GM12864 (cell line): ENCODE measurements around the gene ZFYVE19.
"Not testable (repeated sequence)": the region's sequence is repeated elsewhere in the genome, so short reads cannot be mapped to it uniquely, and the experiment has no call there.

Experiments
- DNase-seq: peaks from one replicate; pipeline ENCODE4 v3.0.0-alpha.2; 2011; ENCODE audit warnings: low read depth
- H3K4me3 ChIP-seq: 2 replicates; pipeline ENCODE4 v1.5.1; 2011; ENCODE audit warnings: mild to moderate bottlenecking, low read depth, low read length, control low read depth
- TF ChIP-seq, protein P1 (sequence below): IDR thresholded peaks from 2 replicates; pipeline ENCODE4 v1.5.1; 2011; ENCODE audit warnings: low read depth, mild to moderate bottlenecking, moderate library complexity, low read length, control low read depth, inconsistent platforms; ENCODE audit errors: missing control alignments

The ZFYVE19 gene

DNA sequence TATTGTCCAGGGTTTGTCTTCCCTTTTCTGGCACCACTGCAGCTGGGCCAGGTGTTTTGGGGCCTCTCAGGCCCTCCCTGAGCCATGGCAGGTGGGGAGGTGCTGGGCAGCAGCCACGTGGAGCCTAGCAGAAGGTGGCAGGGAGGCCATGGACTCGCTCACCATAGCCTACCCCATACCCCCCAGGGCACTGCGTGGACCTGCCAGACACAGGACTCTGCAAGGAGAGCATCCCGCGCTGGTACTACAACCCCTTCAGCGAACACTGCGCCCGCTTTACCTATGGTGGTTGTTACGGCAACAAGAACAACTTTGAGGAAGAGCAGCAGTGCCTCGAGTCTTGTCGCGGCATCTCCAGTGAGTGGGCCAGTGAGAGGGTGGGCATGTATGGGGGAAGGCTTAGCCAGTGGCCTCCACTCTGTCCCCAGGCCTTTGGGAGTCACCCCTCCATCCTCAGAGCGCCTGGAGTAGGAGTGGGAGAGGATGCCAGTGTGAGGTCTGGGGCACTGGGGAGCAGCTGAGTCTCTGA is 48.9 kb downstream of the ZFYVE19 start:
- DNase-seq = no peak
- no peak overlapping the region for H3K4me3 ChIP-seq
- TF ChIP-seq, protein P1, sequence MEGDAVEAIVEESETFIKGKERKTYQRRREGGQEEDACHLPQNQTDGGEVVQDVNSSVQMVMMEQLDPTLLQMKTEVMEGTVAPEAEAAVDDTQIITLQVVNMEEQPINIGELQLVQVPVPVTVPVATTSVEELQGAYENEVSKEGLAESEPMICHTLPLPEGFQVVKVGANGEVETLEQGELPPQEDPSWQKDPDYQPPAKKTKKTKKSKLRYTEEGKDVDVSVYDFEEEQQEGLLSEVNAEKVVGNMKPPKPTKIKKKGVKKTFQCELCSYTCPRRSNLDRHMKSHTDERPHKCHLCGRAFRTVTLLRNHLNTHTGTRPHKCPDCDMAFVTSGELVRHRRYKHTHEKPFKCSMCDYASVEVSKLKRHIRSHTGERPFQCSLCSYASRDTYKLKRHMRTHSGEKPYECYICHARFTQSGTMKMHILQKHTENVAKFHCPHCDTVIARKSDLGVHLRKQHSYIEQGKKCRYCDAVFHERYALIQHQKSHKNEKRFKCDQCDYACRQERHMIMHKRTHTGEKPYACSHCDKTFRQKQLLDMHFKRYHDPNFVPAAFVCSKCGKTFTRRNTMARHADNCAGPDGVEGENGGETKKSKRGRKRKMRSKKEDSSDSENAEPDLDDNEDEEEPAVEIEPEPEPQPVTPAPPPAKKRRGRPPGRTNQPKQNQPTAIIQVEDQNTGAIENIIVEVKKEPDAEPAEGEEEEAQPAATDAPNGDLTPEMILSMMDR = no peak

DNA sequence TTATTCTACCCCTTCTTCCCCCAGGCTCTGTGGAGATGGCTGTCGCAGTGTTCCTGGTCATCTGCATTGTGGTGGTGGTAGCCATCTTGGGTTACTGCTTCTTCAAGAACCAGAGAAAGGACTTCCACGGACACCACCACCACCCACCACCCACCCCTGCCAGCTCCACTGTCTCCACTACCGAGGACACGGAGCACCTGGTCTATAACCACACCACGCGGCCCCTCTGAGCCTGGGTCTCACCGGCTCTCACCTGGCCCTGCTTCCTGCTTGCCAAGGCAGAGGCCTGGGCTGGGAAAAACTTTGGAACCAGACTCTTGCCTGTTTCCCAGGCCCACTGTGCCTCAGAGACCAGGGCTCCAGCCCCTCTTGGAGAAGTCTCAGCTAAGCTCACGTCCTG is 49.9 kb downstream of the ZFYVE19 start:
- no peak overlapping the region for H3K4me3 ChIP-seq
- TF ChIP-seq, protein P1 = no peak
- DNase-seq = no peak

DNA sequence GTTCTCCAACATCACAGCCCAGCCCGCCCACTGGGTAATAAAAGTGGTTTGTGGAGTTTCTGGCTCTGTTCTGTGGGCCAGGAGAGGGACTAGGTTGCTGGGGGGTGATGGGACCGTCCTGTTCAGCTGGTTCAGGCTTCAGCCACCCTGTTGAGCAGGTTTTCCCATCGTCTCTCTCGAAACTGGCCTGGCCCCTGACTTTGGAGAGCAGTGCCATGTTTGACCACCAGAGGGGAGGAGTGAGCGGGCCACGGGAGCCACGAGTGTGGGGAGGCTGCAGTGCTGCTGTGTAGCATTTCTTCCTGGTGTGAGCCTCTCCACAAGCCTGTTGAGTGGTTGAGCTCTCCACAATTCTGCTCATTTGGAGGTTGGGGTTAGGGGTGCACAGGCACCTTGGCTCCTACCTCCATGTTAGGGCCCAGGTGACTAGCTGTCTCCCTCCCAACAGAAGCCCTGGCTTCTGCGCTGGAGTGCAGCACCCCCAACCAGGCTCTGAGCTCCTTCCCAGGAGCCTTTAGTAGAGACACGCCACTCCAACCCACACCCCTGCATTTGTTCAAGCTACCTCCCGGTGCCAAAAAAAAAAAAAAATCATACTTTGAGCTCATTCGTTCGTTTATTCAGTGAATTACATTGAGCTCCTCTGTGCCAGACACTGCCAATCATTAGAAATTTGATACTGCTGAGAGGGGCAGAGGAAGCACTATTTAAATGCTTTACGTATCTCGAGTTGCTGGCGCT is 50.9 kb downstream of the ZFYVE19 start:
- no peak overlapping the region for H3K4me3 ChIP-seq
- TF ChIP-seq, protein P1 = peak; percentile 98
- no peak for DNase-seq

DNA sequence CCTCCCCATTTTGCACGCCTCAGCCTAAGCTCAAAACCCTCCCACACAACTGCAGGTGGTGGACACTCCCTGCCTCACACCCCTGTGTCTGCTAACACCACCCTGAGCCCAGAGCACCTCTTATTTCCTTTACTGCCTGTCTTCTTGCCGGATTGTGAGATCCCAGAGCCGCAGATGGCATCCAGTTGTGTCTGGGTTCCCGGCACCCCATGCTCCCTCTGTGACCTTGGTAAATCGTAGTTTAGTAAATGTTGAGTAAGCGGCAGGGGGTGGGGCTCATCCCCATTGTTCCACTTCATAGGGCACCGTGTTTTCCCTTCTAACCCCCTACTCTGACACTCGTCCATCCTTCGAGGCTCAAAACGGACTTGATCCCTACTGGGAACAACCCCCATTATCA is 51.8 kb downstream of the ZFYVE19 start:
- no peak for DNase-seq
- H3K4me3 ChIP-seq = no peak overlapping the region
- TF ChIP-seq, protein P1 = no peak

DNA sequence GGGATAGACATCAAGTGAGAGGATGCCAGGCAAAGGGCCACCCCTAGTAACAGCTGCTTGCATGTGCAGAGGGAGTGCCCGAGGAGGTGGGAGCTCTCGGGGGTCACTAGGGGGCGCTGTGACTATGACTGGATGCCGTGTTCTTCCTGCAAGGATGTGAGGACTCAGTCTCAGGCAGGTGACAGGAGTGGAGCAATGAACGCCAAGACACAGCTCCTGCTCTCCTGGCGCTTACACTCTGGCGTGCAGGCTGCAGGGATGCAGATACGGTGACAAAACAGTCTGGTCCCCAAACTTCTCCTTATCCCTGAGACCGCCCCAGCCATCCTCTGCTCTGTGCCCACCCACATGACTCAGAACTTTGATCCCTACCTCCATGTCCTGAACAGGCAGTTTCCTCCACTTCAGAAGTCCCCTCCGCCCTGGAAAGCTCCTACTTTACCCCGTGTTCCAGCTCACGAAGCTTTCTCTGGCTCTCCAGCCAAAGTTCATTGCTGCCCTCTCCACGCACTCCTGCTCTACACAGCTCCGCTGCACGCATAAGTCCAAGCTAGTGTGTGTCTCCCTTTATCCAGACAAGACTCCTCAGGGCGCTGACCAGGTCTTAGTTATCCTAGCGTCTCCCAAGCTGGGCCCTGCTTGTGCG is 52.4 kb downstream of the ZFYVE19 start:
- TF ChIP-seq, protein P1 = peak; percentile 97
- peak; percentile 65 for DNase-seq
- H3K4me3 ChIP-seq = no peak overlapping the region

DNA sequence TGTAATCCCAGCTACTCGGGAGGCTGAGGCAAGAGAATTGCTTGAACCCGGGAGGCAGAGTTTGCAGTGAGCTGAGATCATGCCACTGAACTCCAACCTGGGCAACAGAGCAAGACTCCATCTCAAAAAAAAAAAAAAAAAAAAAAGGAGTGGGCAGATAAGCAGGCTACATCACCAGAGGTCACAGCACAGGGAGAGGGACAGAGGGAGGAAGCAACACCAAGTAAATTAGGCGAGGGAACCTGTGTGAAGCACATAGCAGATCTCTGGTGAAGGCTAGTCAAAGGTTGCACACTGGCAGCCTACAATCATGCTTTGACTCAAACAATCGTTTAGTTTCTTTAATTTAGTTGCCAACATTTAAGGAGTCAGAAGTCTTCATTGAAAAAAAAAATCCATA is 54.3 kb downstream of the ZFYVE19 start:
- H3K4me3 ChIP-seq, DNase-seq: not testable (repeated sequence)

DNA sequence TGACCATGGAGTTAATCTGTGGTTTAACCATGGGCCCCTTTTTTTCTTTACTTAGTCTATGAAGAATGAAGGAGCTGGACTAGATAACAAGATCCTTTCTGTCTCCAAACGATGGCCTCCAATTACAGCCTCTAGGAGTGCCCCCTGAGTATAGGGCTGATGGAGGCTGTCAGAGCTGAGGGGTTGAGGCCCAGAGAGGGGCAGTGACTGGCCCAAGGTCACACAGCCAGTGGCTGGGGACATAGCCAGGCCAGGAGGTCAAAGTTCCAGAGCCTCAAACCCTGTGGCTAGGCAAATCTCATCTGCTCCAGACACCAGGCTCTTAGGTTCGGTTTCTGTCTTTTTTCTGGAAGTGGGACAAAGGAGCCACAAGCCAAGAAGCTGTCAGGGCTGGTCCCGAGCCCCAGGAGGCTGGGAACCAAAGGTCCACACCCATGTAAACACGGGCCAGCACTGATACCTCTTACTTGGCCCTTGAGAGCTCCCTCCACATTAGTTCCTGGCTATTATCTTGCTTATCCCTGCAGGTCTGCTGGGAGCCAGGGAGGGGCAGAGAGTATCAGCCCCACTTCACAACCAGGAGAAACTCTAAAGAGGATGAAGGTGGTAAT is 56.9 kb downstream of the ZFYVE19 start:
- TF ChIP-seq, protein P1 = no peak

More for the DNA sequence above, 56.9 kb downstream of the ZFYVE19 start:
- DNase-seq = no peak
- no peak overlapping the region for H3K4me3 ChIP-seq
